Measurements from ENCODE around the gene KCNIP4. TPM values are rescaled to one million over a fixed set of nuclear protein-coding genes. Genes with fewer than 3 reads are reported as not detected.

The KCNIP4 gene
- total RNA-seq, 1 donor from 2014 or later = not detected

GRCh38 chr4:21476757-21477156 lies 471.8 kb downstream of the KCNIP4 start:
- intact Hi-C loops (cut with micrococcal nuclease) = no loop called here

GRCh38 chr4:21474195-21474594 lies 474.4 kb downstream of the KCNIP4 start:
- intact Hi-C loops (cut with micrococcal nuclease) = no loop called here

GRCh38 chr4:21470535-21470934 lies 478.0 kb downstream of the KCNIP4 start:
- intact Hi-C loops (cut with micrococcal nuclease) = no loop called here

GRCh38 chr4:21469438-21470300 lies 478.9 kb downstream of the KCNIP4 start:
- intact Hi-C loops (cut with micrococcal nuclease) = no loop called here

GRCh38 chr4:21467551-21467950 lies 481.0 kb downstream of the KCNIP4 start:
- intact Hi-C loops (cut with micrococcal nuclease) = no loop called here

GRCh38 chr4:21457086-21457840 lies 491.3 kb downstream of the KCNIP4 start:
- intact Hi-C loops (cut with micrococcal nuclease) = no loop called here

GRCh38 chr4:21454831-21455230 lies 493.7 kb downstream of the KCNIP4 start:
- intact Hi-C loops (cut with micrococcal nuclease) = no loop called here

GRCh38 chr4:21454201-21454600 lies 494.4 kb downstream of the KCNIP4 start:
- intact Hi-C loops (cut with micrococcal nuclease) = no loop called here

GRCh38 chr4:21452931-21453330 lies 495.6 kb downstream of the KCNIP4 start:
- intact Hi-C loops (cut with micrococcal nuclease) = no loop called here

GRCh38 chr4:21451032-21451431 lies 497.5 kb downstream of the KCNIP4 start:
- intact Hi-C loops (cut with micrococcal nuclease) = no loop called here

- intact Hi-C loops (cut with micrococcal nuclease) = no loop called here
Measured at GRCh38 chr4:21450331-21450730, 498.2 kb downstream of the KCNIP4 start.

GRCh38 chr4:21447301-21448054 lies 501.1 kb downstream of the KCNIP4 start:
- intact Hi-C loops (cut with micrococcal nuclease) = no loop called here

- intact Hi-C loops (cut with micrococcal nuclease) = no loop called here
Measured at GRCh38 chr4:21420166-21420565, 528.4 kb downstream of the KCNIP4 start.

GRCh38 chr4:21415728-21416127 lies 532.8 kb downstream of the KCNIP4 start:
- intact Hi-C loops (cut with micrococcal nuclease) = no loop called here

- intact Hi-C loops (cut with micrococcal nuclease) = no loop called here
Measured at GRCh38 chr4:21413807-21414370, 534.7 kb downstream of the KCNIP4 start.

GRCh38 chr4:21411086-21411485 lies 537.5 kb downstream of the KCNIP4 start:
- intact Hi-C loops (cut with micrococcal nuclease) = no loop called here

- intact Hi-C loops (cut with micrococcal nuclease) = no loop called here
Measured at GRCh38 chr4:21410372-21410771, 538.2 kb downstream of the KCNIP4 start.

- intact Hi-C loops (cut with micrococcal nuclease) = no loop called here
Measured at GRCh38 chr4:21387683-21388082, 560.9 kb downstream of the KCNIP4 start.

- intact Hi-C loops (cut with micrococcal nuclease) = no loop called here
Measured at GRCh38 chr4:21386166-21386780, 562.3 kb downstream of the KCNIP4 start.

- intact Hi-C loops (cut with micrococcal nuclease) = no loop called here
Measured at GRCh38 chr4:21385706-21386105, 562.9 kb downstream of the KCNIP4 start.

- intact Hi-C loops (cut with micrococcal nuclease) = no loop called here
Measured at GRCh38 chr4:21384609-21385008, 564.0 kb downstream of the KCNIP4 start.

Measured in T-helper 2 cell treated with Interferon-gamma antibody and Interleukin-4, amounts not matched to agents 100 ng/mL and 5 ng/mL, for 36 hours (primary cell).